H1 (cell line): ENCODE measurements around the gene OSCP1. TPM values are rescaled to one million over a fixed set of nuclear protein-coding genes. Genes with fewer than 3 reads are reported as not detected.
A peak's percentile ranks its signal among the peaks of the same experiment; 100 is the strongest.

Experiments
- CTCF ChIA-PET: fragments of 300-600 bp; sonication (Branson Sonifier 250); formaldehyde crosslinking; loops from one replicate; lab custom pipeline; 2021; ENCODE audit not compliant: partially characterized antibody; lab: Charles Lee
- POLR2A ChIA-PET: fragments of 300-600 bp; sonication (Branson Sonifier 250); formaldehyde crosslinking; loops from one replicate; lab custom pipeline; 2021; ENCODE audit warnings: inconsistent platforms; ENCODE audit not compliant: partially characterized antibody; lab: Charles Lee
- DNase-seq, 2 experiments: peaks; one replicate each; pipeline versions ENCODE4 v3.0.0 to v3.0.0-alpha.2; 2010 to 2022; ENCODE audit warnings: low spot score in 2 of 2, low read depth in 1 of 2, mixed read lengths in 1 of 2
- FAIRE-seq: peaks from 2 replicates; lab custom pipeline; 2011; peaks lifted over from hg19 to GRCh38; lab: Jason Lieb, UNC
- H2AFZ ChIP-seq: 2 replicates; pipeline ENCODE4 v1.8.1; 2012; ENCODE audit warnings: low read length, inconsistent platforms
- H2AK5ac ChIP-seq: 2 replicates; pipeline ENCODE4 v1.6.1; 2013; ENCODE audit warnings: low read depth, low read length
- H2BK120ac ChIP-seq: replicated peaks from 2 replicates; pipeline ENCODE3; 2013; ENCODE audit warnings: low read depth, low read length, inconsistent platforms
- H2BK12ac ChIP-seq: 2 replicates; pipeline ENCODE4 v1.6.1; 2013; ENCODE audit warnings: low read depth, low read length
- H2BK15ac ChIP-seq: 2 replicates; pipeline ENCODE4 v1.6.1; 2013; ENCODE audit warnings: low read length
- H2BK20ac ChIP-seq: 2 replicates; pipeline ENCODE4 v1.6.1; 2013; ENCODE audit warnings: low read length
- H2BK5ac ChIP-seq: 2 replicates; pipeline ENCODE4 v1.6.1; 2013; ENCODE audit warnings: low read depth, low read length
- H3K14ac ChIP-seq: 2 replicates; pipeline ENCODE4 v1.6.1; 2013; ENCODE audit warnings: inconsistent platforms; ENCODE audit not compliant: insufficient read length
- H3K18ac ChIP-seq: 2 replicates; pipeline ENCODE4 v1.6.1; 2013; ENCODE audit warnings: low read length; ENCODE audit errors: extremely low read depth
- H3K23ac ChIP-seq: 2 replicates; pipeline ENCODE4 v1.6.1; 2013; ENCODE audit warnings: inconsistent platforms; ENCODE audit not compliant: insufficient read length
- H3K23me2 ChIP-seq: 2 replicates; pipeline ENCODE4 v1.6.1; 2013; ENCODE audit warnings: low read depth, low read length
- H3K27ac ChIP-seq: 2 replicates; pipeline ENCODE4 v1.6.1; 2011; ENCODE audit warnings: low read depth, low read length, inconsistent platforms
- H3K27me3 ChIP-seq, 4 experiments: replicated peaks in 1 of 4; 1 replicate in 1 of 4; 2 replicates in 3 of 4; pipeline versions ENCODE4 v1.6.1 to v1.8.1; 2011 to 2013; ENCODE audit warnings: low read length in 3 of 4, mild to moderate bottlenecking in 3 of 4, inconsistent platforms in 2 of 4, mixed read lengths in 2 of 4, moderate library complexity in 1 of 4; ENCODE audit not compliant: control insufficient read depth in 3 of 4, insufficient read depth in 3 of 4; ENCODE audit errors: extremely low read depth in 1 of 4
- H3K36me3 ChIP-seq, 4 experiments: 2 replicates each; pipeline versions ENCODE4 v1.6.1 to v1.8.1; 2011 to 2013; ENCODE audit warnings: mild to moderate bottlenecking in 4 of 4, low read length in 3 of 4, moderate library complexity in 2 of 4, control low read depth in 1 of 4, inconsistent platforms in 1 of 4; ENCODE audit not compliant: insufficient read depth in 4 of 4, control insufficient read depth in 2 of 4
- H3K4ac ChIP-seq: replicated peaks from 2 replicates; pipeline ENCODE3; 2013; ENCODE audit warnings: low read length, low read depth, mixed read lengths, inconsistent platforms; ENCODE audit not compliant: insufficient read length
- H3K4me1 ChIP-seq, 4 experiments: replicated peaks in 1 of 4; 1 replicate in 1 of 4; 2 replicates in 3 of 4; pipeline versions ENCODE4 v1.6.1 to v1.8.1; 2011 to 2013; ENCODE audit warnings: low read length in 3 of 4, inconsistent platforms in 2 of 4, mixed read lengths in 1 of 4; ENCODE audit not compliant: insufficient read depth in 4 of 4, control insufficient read depth in 3 of 4
- H3K4me2 ChIP-seq, 2 experiments: 2 replicates each; pipeline versions ENCODE4 v1.6.1 to v1.8.1; 2011 to 2013; ENCODE audit warnings: low read depth in 2 of 2, low read length in 2 of 2, control low read depth in 1 of 2, inconsistent platforms in 1 of 2, mild to moderate bottlenecking in 1 of 2; ENCODE audit not compliant: insufficient read depth in 1 of 2
- H3K4me3 ChIP-seq, 4 experiments: fragments of 200-600, 300-600 bp in 1 of 4; sonication (generic), shearing (Covaris generic), sonication (Bioruptor Twin) in 1 of 4; 2 replicates each; pipeline versions ENCODE4 v1.5.1 to v1.8.1; 2011 to 2016; ENCODE audit warnings: low read length in 4 of 4, low read depth in 3 of 4, control low read depth in 2 of 4, inconsistent platforms in 2 of 4, mild to moderate bottlenecking in 2 of 4, mixed read lengths in 1 of 4, moderate library complexity in 1 of 4; ENCODE audit not compliant: insufficient read depth in 2 of 4; ENCODE audit errors: extremely low read depth in 1 of 4
- H3K56ac ChIP-seq: replicated peaks from 2 replicates; pipeline ENCODE3; 2013; ENCODE audit warnings: low read depth, mild to moderate bottlenecking, mixed read lengths, low read length, inconsistent platforms; ENCODE audit not compliant: insufficient read length
- H3K79me1 ChIP-seq: 2 replicates; pipeline ENCODE4 v1.6.1; 2013; ENCODE audit warnings: low read depth, low read length, control low read depth
- H3K79me2 ChIP-seq, 2 experiments: 2 replicates each; pipeline versions ENCODE4 v1.6.1 to v1.8.1; 2012 to 2013; ENCODE audit warnings: low read length in 2 of 2, mild to moderate bottlenecking in 2 of 2, inconsistent platforms in 1 of 2; ENCODE audit not compliant: insufficient read depth in 2 of 2, control insufficient read depth in 1 of 2
- H3K9ac ChIP-seq, 4 experiments: replicated peaks in 1 of 4; 1 replicate in 1 of 4; 2 replicates in 3 of 4; pipeline versions ENCODE4 v1.6.1 to v1.8.1; 2011 to 2013; ENCODE audit warnings: low read depth in 3 of 4, low read length in 3 of 4, control low read depth in 2 of 4, mild to moderate bottlenecking in 2 of 4, moderate library complexity in 2 of 4, inconsistent platforms in 1 of 4; ENCODE audit errors: extremely low read depth in 1 of 4
- H3K9me3 ChIP-seq, 2 experiments: 2 replicates each; pipeline versions ENCODE4 v1.6.1 to v1.8.1; 2012 to 2013; ENCODE audit warnings: mild to moderate bottlenecking in 2 of 2, moderate library complexity in 2 of 2, control low read depth in 1 of 2, inconsistent platforms in 1 of 2, low read depth in 1 of 2, low read length in 1 of 2, mixed read lengths in 1 of 2; ENCODE audit not compliant: insufficient read depth in 2 of 2
- H4K20me1 ChIP-seq, 2 experiments: replicated peaks in 1 of 2; 2 replicates each; pipeline versions ENCODE3 to v1.8.1; 2011 to 2013; ENCODE audit warnings: inconsistent platforms in 2 of 2, low read length in 2 of 2, mild to moderate bottlenecking in 1 of 2; ENCODE audit not compliant: insufficient read depth in 2 of 2, control insufficient read depth in 1 of 2
- H4K5ac ChIP-seq: 2 replicates; pipeline ENCODE4 v1.6.1; 2013; ENCODE audit warnings: low read length, low read depth, mixed read lengths, inconsistent platforms; ENCODE audit not compliant: insufficient read length
- H4K8ac ChIP-seq: 2 replicates; pipeline ENCODE4 v1.8.0; 2013; ENCODE audit warnings: mild to moderate bottlenecking, moderate library complexity, low read length, inconsistent platforms; ENCODE audit not compliant: insufficient read depth; ENCODE audit errors: extremely low read depth
- H4K91ac ChIP-seq: replicated peaks from 2 replicates; pipeline ENCODE3; 2013; ENCODE audit warnings: low read length, mixed read lengths, inconsistent platforms; ENCODE audit not compliant: insufficient read length
- CTCF ChIP-seq, 3 experiments: IDR thresholded peaks; 1 replicate in 2 of 3; 2 replicates in 1 of 3; pipeline versions ENCODE4 v1.5.1 to v1.6.1; 2011; ENCODE audit warnings: low read length in 3 of 3, mild to moderate bottlenecking in 3 of 3, inconsistent platforms in 2 of 3, low read depth in 1 of 3, moderate library complexity in 1 of 3; ENCODE audit not compliant: insufficient read depth in 1 of 3; ENCODE audit errors: control extremely low read depth in 1 of 3
- RAD21 ChIP-seq, 2 experiments: IDR thresholded peaks in 1 of 2; conservative IDR thresholded peaks in 1 of 2; 2 replicates each; pipeline ENCODE4 v1.6.1; 2011; ENCODE audit warnings: low read depth in 2 of 2, low read length in 2 of 2, improper control_type of control experiment in 1 of 2, inconsistent platforms in 1 of 2, mild to moderate bottlenecking in 1 of 2, moderate library complexity in 1 of 2
- RNF2 ChIP-seq: fragments of 200-900, 300-1000 bp; sonication (generic); IDR thresholded peaks from 2 replicates; pipeline ENCODE4 v1.7.1; 2016; ENCODE audit warnings: borderline replicate concordance, low read depth, mild to moderate bottlenecking, antibody characterized with exemption, low read length; ENCODE audit not compliant: poor library complexity, severe bottlenecking; ENCODE audit errors: missing control alignments
- RXRA ChIP-seq: IDR thresholded peaks from 2 replicates; pipeline ENCODE4 v1.6.1; 2011; ENCODE audit warnings: low read depth, mild to moderate bottlenecking, low read length, moderate library complexity; ENCODE audit not compliant: insufficient read depth
- SP2 ChIP-seq: IDR thresholded peaks from 2 replicates; pipeline ENCODE4 v1.6.1; 2012; ENCODE audit warnings: mild to moderate bottlenecking, low read length, inconsistent platforms
- YY1 ChIP-seq: IDR thresholded peaks from 2 replicates; pipeline ENCODE4 v1.6.1; 2011; ENCODE audit warnings: low read depth, mild to moderate bottlenecking, low read length
- ZNF274 ChIP-seq: IDR thresholded peaks from 2 replicates; pipeline ENCODE4 v1.7.0; 2012; ENCODE audit warnings: low read length, borderline replicate concordance; ENCODE audit errors: extremely low read depth
- WGBS, 2 experiments: shearing (Covaris generic) in 1 of 2; methylation state at CpG; one replicate each; pipeline versions ENCODE4 v1.1.6 to v1.1.7; 2013 to 2015; ENCODE audit warnings: low lambda C conversion rate in 2 of 2, mixed read lengths in 2 of 2, inconsistent platforms in 1 of 2, low coverage in 1 of 2, missing lambda C conversion rate in 1 of 2; ENCODE audit not compliant: insufficient replicate concordance in 2 of 2, insufficient coverage in 1 of 2, insufficient read length in 1 of 2; ENCODE audit errors: extremely low coverage in 1 of 2, missing lambda C conversion rate in 1 of 2; 5-methylcytosine and 5-hydroxymethylcytosine counted together
- polyA plus RNA-seq, 7 experiments: library from polyadenylated mRNA; depleted of rRNA in 3 of 7; stranded (reverse) in 5 of 7; unstranded in 2 of 7; fragments of >200 nt in 5 of 7; fragments of 200-250 nt in 2 of 7; gene quantifications; 1 replicate in 5 of 7; 2 replicates in 1 of 7; 4 replicates in 1 of 7; pipeline versions ENCODE4 v1.2.1 to v1.2.3, GENCODE V29; 2011 to 2013; ENCODE audit warnings: missing spikeins in 2 of 7, mixed read lengths in 2 of 7
- total RNA-seq: library from RNA; stranded (reverse); fragmentation: NEBNext Ultra II Directional; extraction: Animal tissue kit (Norgen Biotek cat#: 25700); gene quantifications from 2 replicates; pipeline ENCODE4 v1.2.1, GENCODE V29; 2021
- TF ChIP-seq, protein P1 (sequence below): IDR thresholded peaks from 2 replicates; pipeline ENCODE4 v1.6.1; 2012; ENCODE audit warnings: inconsistent platforms

Gene OSCP1
- total and polyA plus RNA-seq, 2 of the 8 experiments (the other 6 are each of a cell fraction or from before 2014, with no cell fraction given), result 1.8 to 3.3 TPM

DNA sequence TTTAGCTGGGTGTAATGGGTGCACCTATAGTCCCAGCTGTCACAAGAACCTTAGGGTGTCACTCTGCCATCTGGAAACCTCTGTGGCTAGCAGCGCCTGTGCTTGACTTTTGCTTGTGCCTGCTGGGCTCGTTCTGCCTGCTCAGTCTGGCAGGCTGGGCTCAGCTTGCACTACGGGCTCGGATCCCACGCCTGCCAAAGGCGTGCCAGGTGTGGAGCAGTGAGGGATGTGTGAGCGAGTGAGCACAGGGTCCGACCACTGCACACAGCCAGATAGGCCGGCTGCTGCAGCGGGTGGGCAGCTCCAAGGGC, 49.8 kb downstream of the OSCP1 start:
- H2AK5ac ChIP-seq, result peak overlapping the region; percentile 86; the same call in 1 of the 2 replicates
- H3K27ac ChIP-seq, result peak overlapping the region; percentile 49; the same call in 1 of the 2 replicates
- H2BK12ac ChIP-seq, result peak overlapping the region; percentile 84; the same call in 1 of the 2 replicates
- POLR2A ChIA-PET, result interaction anchor here (0.7 to 6.2 kb wide), 13 partner anchors 11 to 286 kb away, joined by 3 to 36 read pairs (median 4); partner anchors contain the start of genes EVA1B, OSCP1 and SH3D21
- H3K23me2 ChIP-seq, result peaks cover 11% of the 10 kb centered on the region
- peak overlapping the region; percentile 46 for H3K56ac ChIP-seq
- H4K91ac ChIP-seq, result peak overlapping the region; percentile 94
- peak overlapping the region; percentile 83; the same call in 1 of the 2 replicates for H3K18ac ChIP-seq
- peak overlapping the region; percentile 74; the same call in 1 of the 2 replicates for H2AFZ ChIP-seq
- peak overlapping the region; percentile 72 for H2BK120ac ChIP-seq
- no peaks in the 10 kb centered on the region for H3K79me1 ChIP-seq
- WGBS, 2 experiments, result 72% methylated on average over 10 of the region's 10 CpGs; no CpG with 5 or more reads in 1 of the 2 experiments
- FAIRE-seq (no peak), DNase-seq (no peak)
- H3K79me2 ChIP-seq, result peaks cover 0 to 11% of the 10 kb centered on the region in 2 experiments; a peak in 3 of 4 replicates
- H2BK15ac ChIP-seq, result peak overlapping the region; percentile 100; the same call in 1 of the 2 replicates
- H3K4ac ChIP-seq, result peak overlapping the region; percentile 97
- H3K36me3 ChIP-seq, result no peaks in the 10 kb centered on the region
- no peaks in the 10 kb centered on the region for H3K9me3 ChIP-seq
- peak overlapping the region; percentile 28 to 68 (median 48); a peak in 5 of 8 replicates for H3K4me3 ChIP-seq
- no peak overlapping the region for H2BK20ac ChIP-seq
- H3K14ac ChIP-seq, result no peak overlapping the region
- H3K4me2 ChIP-seq, result peak overlapping the region; percentile 62 to 85
- CTCF ChIA-PET, result interaction anchor here (0.7 to 2.9 kb wide), 16 partner anchors 13 to 213 kb away, joined by 3 to 17 read pairs (median 5); partner anchors contain the start of gene SH3D21
- peaks cover 0 to 12% (median 11%) of the 10 kb centered on the region in 4 experiments; a peak in 5 of 7 replicates for H3K4me1 ChIP-seq
- peak overlapping the region; percentile 96 for H2BK5ac ChIP-seq
- H4K5ac ChIP-seq, result peak overlapping the region; percentile 89
- no peak overlapping the region for H3K23ac ChIP-seq
- peak overlapping the region; percentile 88; the same call in 1 of the 2 replicates for H4K8ac ChIP-seq
- H4K20me1 ChIP-seq, result no peaks in the 10 kb centered on the region
- H3K9ac ChIP-seq, result peak overlapping the region in 2 of 4 experiments; percentile 48 to 50; a peak in 4 of 7 replicates
- no peaks in the 10 kb centered on the region for H3K27me3 ChIP-seq
- TF ChIP-seq RAD21 (IDR thresholded peaks at IDR 0.05 in 1 of 2, conservative IDR thresholded peaks at IDR 0.05 in 1 of 2; ENCODE audit: low read depth in 2 of 2, low read length in 2 of 2) (no peak), CTCF (IDR thresholded peaks at IDR 0.05; ENCODE audit: control extremely low read depth in 1 of 3, insufficient read depth in 1 of 3, low read depth in 1 of 3, low read length in 3 of 3) (no peak), SP2 (no peak), YY1 (no peak), RNF2 (no peak), ZNF274 (no peak), RXRA (no peak)
- TF ChIP-seq, protein P1, sequence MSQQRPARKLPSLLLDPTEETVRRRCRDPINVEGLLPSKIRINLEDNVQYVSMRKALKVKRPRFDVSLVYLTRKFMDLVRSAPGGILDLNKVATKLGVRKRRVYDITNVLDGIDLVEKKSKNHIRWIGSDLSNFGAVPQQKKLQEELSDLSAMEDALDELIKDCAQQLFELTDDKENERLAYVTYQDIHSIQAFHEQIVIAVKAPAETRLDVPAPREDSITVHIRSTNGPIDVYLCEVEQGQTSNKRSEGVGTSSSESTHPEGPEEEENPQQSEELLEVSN, result no peak
